ENCODE measurements around the gene ANKRD13C. TPM values are rescaled to one million over a fixed set of nuclear protein-coding genes. Genes with fewer than 3 reads are reported as not detected.
"Not testable (repeated sequence)": the region's sequence is repeated elsewhere in the genome, so short reads cannot be mapped to it uniquely, and the experiment has no call there.

Gene ANKRD13C
- total RNA-seq, 1 donor from 2014 or later, result 16.1 TPM

GRCh38 chr1:70383483-70383882 lies 29.0 kb upstream of the ANKRD13C start:
- no peak for FAIRE-seq
- no peak for DNase-seq (ENCODE audit: low read depth)
- no peaks in the 10 kb centered on the region for H3K27me3 ChIP-seq (ENCODE audit: control insufficient read depth, insufficient read depth, low read length)
- no peaks in the 10 kb centered on the region for H3K36me3 ChIP-seq (ENCODE audit: control insufficient read depth, insufficient read depth, low read length)
- TF ChIP-seq CTCF (IDR thresholded peaks at IDR 0.05; ENCODE audit: insufficient read depth, low read length, severe bottlenecking), result no peak
- no peak overlapping the region for H3K4me3 ChIP-seq (ENCODE audit: low read depth, low read length)

- Histone ChIP-seq H3K27me3 (ENCODE audit: control insufficient read depth, insufficient read depth, low read length) (no peaks in the 10 kb centered on the region), H3K36me3 (ENCODE audit: control insufficient read depth, insufficient read depth, low read length) (no peaks in the 10 kb centered on the region), H3K4me3 (ENCODE audit: low read depth, low read length) (no peak overlapping the region)
- DNase-seq (ENCODE audit: low read depth), result no peak
- TF ChIP-seq CTCF (IDR thresholded peaks at IDR 0.05; ENCODE audit: insufficient read depth, low read length, severe bottlenecking), result no peak
- FAIRE-seq, result no peak
These were observed 28.2 kb upstream of the ANKRD13C start for GRCh38 chr1:70382682-70383081.

GRCh38 chr1:70376196-70376595 lies 21.7 kb upstream of the ANKRD13C start:
- FAIRE-seq (no peak), DNase-seq (ENCODE audit: low read depth) (no peak)
- no peaks in the 10 kb centered on the region for H3K36me3 ChIP-seq (ENCODE audit: control insufficient read depth, insufficient read depth, low read length)
- no peaks in the 10 kb centered on the region for H3K27me3 ChIP-seq (ENCODE audit: control insufficient read depth, insufficient read depth, low read length)
- H3K4me3 ChIP-seq (ENCODE audit: low read depth, low read length), result no peak overlapping the region
- no peak for TF ChIP-seq CTCF (IDR thresholded peaks at IDR 0.05; ENCODE audit: insufficient read depth, low read length, severe bottlenecking)

GRCh38 chr1:70373580-70373979 lies 19.1 kb upstream of the ANKRD13C start:
- DNase-seq (ENCODE audit: low read depth); H3K27me3 ChIP-seq (ENCODE audit: control insufficient read depth, insufficient read depth, low read length); FAIRE-seq; H3K4me3 ChIP-seq (ENCODE audit: low read depth, low read length); H3K36me3 ChIP-seq (ENCODE audit: control insufficient read depth, insufficient read depth, low read length): not testable (repeated sequence)

GRCh38 chr1:70372426-70372825 lies 17.9 kb upstream of the ANKRD13C start:
- Histone ChIP-seq H3K27me3 (ENCODE audit: control insufficient read depth, insufficient read depth, low read length) (no peaks in the 10 kb centered on the region), H3K36me3 (ENCODE audit: control insufficient read depth, insufficient read depth, low read length) (no peaks in the 10 kb centered on the region), H3K4me3 (ENCODE audit: low read depth, low read length) (no peak overlapping the region)
- no peak for DNase-seq (ENCODE audit: low read depth)
- TF ChIP-seq CTCF (IDR thresholded peaks at IDR 0.05; ENCODE audit: insufficient read depth, low read length, severe bottlenecking), result no peak
- no peak for FAIRE-seq

- DNase-seq (ENCODE audit: low read depth); H3K4me3 ChIP-seq (ENCODE audit: low read depth, low read length); H3K27me3 ChIP-seq (ENCODE audit: control insufficient read depth, insufficient read depth, low read length); FAIRE-seq; H3K36me3 ChIP-seq (ENCODE audit: control insufficient read depth, insufficient read depth, low read length): not testable (repeated sequence)
These were observed 17.1 kb upstream of the ANKRD13C start for GRCh38 chr1:70371586-70371985.

- H3K27me3 ChIP-seq (ENCODE audit: control insufficient read depth, insufficient read depth, low read length); DNase-seq (ENCODE audit: low read depth); H3K36me3 ChIP-seq (ENCODE audit: control insufficient read depth, insufficient read depth, low read length); FAIRE-seq; H3K4me3 ChIP-seq (ENCODE audit: low read depth, low read length): not testable (repeated sequence)
These were observed 12.9 kb upstream of the ANKRD13C start for GRCh38 chr1:70367397-70367796.

- not testable (repeated sequence) for H3K27me3 ChIP-seq (ENCODE audit: control insufficient read depth, insufficient read depth, low read length); H3K4me3 ChIP-seq (ENCODE audit: low read depth, low read length); FAIRE-seq; H3K36me3 ChIP-seq (ENCODE audit: control insufficient read depth, insufficient read depth, low read length)
- DNase-seq (ENCODE audit: low read depth), result peak; percentile 43
These were observed 12.5 kb upstream of the ANKRD13C start for GRCh38 chr1:70366997-70367396.

- not testable (repeated sequence) for H3K27me3 ChIP-seq (ENCODE audit: control insufficient read depth, insufficient read depth, low read length); FAIRE-seq; H3K36me3 ChIP-seq (ENCODE audit: control insufficient read depth, insufficient read depth, low read length); H3K4me3 ChIP-seq (ENCODE audit: low read depth, low read length); DNase-seq (ENCODE audit: low read depth)
These were observed 12.0 kb upstream of the ANKRD13C start for GRCh38 chr1:70366425-70366952.

Data from bronchial epithelial cell (primary cell).